Measurements from ENCODE around the gene C6orf132.
A peak's percentile ranks its signal among the peaks of the same experiment; 100 is the strongest.

C6orf132 gene

DNA sequence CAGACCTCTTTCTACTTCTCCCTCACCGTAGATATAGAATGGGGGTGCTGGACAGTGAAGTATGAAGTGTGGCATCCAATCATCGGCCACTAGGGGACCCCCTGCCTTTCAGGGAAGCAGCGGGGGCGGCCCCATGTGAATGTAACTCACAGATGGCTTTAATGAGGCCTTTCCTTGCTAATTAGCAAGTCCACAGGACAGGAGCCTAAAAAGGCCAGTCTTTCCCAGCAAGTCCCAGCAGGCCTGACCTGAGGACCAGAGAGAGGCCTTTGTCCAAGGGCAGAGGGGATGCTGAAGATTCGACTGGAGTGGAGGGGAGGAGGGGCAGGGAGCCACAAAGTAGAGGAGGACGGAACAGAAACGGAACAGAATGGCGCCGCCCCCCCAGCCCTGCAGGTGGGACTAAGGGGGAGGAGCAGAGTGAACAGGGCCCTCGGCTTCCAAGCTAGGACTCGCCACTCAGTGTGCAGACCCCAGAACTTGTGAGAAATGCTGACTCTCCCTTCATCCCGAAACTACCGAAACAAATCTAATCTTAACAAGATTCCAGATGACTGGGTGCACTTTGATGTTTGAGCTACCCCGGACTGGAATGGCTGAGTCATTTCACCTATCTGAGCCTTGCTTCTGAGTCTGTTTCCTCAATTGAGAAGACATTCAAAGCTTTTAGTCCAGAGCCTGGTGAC lies 5.8 kb downstream of the C6orf132 start:
- DNase-seq (ENCODE audit: low read depth), result peak; percentile 17

DNA sequence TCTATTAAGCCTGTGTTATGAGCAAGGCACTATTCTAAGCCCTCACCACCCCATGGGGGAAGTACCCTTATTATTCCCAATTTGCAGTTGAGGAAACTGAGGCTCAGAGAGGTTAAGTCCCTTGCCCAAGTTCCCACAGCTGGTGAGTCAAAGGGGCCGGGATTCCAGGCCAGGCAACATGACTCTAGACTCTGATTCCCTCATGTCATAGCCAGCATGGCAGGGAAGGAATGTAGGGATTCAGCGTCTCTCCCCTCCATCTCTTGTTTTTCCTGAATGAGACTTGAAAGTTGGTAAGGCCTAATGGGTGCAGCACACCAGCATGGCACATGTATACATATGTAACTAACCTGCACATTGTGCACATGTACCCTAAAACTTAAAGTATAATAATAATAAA lies 6.7 kb downstream of the C6orf132 start:
- no peak for DNase-seq (ENCODE audit: low read depth)

DNA sequence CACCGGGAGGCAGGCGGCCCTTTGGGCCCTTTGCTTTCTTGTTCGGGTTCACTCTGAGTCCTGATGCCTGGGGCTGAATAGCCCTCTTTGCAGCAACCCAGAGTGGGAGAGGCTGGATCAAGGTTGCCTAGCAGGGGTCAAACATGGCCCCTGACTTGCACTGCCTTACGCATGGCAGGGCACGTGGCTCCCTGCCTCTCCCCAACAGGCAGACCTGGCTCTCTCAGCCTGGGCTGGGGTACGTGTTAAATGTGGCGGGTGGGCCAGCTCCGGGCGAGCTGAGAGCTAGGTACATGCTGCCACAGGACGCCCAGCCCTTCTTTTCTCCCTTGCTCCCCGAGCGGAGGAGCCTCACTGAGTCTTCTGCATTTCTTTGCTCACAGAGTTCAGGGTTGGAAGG lies 7.3 kb downstream of the C6orf132 start:
- no peak for DNase-seq (ENCODE audit: low read depth)

DNA sequence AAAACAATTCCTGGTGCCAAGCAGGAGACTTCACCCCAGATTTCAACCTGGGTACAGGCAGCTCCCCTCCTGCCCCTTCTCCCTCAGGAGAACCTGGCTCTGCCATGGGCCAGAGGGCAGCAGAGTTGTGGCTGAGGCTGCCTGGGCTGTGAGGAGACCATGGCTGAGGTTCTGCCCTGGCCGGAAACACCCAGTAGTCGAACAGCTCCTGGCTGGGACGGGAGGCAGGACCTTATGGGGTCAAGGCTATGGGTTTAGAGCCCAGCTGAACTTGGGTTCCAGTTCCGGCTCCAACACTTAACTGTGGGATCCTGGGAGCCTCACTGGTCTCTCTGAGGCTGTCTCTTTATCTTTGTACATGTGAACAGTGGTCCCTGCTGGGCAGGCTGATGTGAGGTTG lies 8.5 kb downstream of the C6orf132 start:
- DNase-seq (ENCODE audit: low read depth), result no peak

DNA sequence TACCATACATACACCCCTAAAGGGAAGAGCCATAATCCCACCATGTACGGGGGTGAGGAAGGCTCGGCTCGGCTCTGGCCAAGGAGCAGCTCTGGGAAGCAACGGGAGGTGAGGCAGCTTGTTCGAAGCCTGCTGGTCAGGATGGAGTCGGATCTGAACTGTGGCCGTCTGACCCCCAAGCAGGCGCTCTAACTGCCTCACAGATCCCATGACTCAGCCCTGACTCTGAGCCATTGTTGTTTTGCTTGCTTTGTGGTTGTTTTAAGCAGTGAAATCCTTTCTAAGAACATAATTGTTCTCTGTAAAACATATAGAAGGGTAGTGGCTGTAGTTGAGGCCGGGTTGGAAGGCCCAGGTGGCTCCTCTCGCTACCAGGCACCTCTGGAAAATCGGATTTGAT lies 10.9 kb downstream of the C6orf132 start:
- no peak for DNase-seq (ENCODE audit: low read depth)

DNA sequence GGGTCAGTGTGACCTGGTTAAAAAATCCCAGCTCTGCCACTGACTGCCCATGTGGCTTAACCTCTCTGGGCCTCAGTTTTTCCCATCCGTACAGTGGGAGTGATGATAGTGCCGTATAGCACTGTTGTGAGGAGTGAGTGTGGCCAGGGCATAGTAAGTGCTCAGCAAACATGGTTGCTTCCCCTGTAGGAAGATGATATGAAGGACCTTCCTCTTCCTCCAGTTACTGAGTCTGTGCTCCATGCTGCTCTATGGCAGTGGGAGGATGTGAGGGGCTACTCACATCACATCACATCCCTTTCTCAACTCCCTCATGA lies 13.1 kb downstream of the C6orf132 start:
- DNase-seq (ENCODE audit: low read depth), result no peak

DNA sequence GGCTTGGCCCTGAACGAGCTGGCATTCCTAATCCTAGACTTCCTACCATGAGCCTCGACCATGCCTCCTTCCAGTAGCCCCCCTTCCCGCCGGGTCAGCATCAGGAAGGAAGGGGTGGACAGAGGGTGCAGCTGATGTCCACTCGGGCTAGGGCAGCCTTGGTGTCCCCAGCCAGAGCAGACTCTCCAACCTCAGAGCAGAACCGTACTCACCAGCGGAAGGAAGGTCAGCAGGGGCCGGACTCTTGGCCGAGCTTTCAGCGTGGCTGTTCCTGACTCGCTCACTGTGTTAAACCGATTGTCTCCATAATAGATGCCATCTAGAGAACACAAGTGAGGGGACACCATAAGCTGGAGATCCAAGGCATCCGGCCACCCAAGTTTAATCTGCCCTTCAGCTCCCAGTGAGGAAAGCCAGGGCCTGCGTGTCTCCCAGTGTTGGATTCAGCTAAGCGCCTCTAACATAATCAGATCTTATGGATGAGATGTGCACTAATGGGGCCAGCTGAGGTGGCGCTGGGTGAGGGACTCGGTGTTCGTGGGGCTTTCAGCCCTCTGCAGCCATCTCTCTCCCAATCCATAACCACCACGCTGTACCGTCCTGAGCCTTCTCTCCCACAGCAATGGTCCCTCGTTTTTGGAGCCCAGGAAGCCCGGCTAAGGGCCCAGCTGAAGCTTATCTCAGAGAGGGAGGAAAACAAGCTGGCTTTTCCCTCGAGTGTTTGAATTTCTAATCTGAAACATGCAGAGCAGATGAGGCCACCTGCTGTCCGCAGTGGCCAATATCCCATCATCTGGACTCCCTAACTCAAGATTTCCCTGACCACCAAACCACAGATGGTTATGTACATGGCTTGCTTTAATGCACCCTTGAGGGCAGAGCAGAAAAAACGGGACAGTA lies 13.7 kb downstream of the C6orf132 start:
- DNase-seq (ENCODE audit: low read depth), result no peak

DNA sequence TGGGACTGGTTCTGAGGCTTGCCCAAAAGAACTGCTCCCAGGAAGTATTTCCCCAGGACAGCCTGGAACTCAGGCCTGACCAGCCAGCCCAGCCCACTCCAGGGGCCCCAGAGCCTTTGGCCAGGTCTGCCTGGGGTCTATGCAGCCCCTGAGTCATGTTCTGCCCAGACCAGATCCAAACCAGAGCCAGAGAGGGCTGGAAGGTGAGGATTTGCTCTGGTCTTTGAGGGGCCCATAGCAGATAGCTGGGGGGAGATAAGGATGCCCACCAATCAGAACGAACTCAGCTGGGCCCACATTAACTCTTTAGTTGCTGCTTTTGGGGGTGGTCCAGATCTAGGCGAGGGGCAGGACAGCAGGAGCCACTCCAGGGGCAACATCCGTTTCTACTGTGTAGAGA lies 16.8 kb downstream of the C6orf132 start:
- DNase-seq (ENCODE audit: low read depth), result no peak

DNA sequence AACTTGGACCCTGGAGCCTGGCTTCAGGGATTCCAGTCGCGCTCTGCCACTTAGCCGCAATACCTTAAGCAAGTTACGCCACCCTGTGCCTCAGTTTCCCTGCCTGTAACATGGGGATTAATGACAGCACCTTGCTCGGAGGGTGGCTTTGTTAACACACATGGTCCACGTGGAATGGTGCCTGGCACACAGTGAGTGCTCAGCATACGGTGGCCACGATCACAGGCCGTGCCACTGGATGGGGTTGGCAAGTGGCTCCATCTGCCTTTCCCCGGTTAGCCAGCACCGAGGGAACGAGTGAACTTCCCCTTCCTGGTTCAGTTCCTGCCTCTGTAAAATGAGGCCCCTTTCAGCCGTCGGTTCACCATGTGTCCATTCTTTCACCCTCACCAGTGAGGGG lies 17.2 kb downstream of the C6orf132 start:
- DNase-seq (ENCODE audit: low read depth), result no peak

DNA sequence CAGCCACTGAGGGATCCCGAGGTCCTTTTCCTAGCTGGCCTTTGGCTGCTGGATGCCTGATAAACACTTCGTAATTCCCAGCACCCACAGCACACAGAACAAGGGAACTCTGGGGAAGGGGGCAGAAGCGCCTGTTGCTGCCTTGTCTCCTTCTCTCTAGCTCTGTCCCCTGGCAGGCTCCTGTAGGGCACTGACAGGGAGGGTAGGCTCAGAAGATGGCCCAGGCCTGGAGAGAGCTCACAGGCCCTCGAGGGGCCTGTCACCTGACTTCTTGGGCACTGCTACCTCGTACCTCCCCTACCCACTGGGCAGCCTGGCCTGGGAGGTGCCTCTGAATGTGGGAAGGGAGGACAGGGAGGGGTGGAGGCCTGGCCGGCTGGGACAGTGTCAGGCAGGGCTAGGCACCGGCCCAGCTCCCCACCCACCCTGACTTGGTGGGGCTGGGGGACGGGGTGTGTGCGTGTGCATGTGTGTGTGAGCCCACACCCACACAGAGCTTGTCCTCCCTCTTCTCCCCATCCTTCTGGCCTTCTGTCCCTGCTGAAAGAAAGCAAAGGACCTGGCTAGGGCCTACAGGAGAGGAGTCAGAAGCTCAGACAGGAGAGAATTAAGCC lies 18.1 kb downstream of the C6orf132 start:
- DNase-seq (ENCODE audit: low read depth), result no peak

DNA sequence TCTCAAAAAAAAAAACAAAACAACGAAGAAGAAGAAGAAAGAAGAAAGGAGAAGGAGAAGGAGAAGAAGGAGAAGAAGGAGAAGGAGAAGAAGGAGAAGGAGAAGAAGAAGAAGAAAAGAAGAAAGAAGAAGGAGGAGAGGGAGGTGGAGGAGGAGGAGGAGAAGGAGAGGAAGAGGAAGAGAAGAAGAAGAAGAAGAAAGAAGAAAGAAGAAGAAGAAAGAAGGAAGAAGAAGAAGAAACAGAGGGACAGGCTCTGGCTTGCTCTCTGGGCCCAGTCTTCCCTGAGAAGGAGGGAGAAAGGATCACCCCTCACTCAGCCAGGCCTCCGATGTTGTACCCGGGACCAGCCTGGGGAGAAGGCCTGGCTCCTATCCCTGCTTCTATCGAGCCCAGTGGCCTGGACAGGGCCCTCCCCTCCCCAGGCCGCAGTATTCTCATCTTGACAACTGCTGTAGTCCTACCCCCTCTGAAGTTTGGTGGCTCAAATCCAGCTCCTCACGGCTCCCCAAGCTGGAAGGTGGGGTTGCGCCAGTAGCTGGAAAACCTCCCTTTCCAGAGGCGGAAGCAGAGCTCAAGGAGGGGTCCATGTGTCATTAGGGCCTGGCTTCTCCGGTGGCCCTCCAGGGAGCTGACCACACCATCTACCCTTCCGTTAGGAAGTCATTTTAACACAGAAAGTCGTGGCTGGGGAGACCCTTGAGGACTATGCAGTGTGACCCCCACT lies 18.9 kb downstream of the C6orf132 start:
- no peak for DNase-seq (ENCODE audit: low read depth)

DNA sequence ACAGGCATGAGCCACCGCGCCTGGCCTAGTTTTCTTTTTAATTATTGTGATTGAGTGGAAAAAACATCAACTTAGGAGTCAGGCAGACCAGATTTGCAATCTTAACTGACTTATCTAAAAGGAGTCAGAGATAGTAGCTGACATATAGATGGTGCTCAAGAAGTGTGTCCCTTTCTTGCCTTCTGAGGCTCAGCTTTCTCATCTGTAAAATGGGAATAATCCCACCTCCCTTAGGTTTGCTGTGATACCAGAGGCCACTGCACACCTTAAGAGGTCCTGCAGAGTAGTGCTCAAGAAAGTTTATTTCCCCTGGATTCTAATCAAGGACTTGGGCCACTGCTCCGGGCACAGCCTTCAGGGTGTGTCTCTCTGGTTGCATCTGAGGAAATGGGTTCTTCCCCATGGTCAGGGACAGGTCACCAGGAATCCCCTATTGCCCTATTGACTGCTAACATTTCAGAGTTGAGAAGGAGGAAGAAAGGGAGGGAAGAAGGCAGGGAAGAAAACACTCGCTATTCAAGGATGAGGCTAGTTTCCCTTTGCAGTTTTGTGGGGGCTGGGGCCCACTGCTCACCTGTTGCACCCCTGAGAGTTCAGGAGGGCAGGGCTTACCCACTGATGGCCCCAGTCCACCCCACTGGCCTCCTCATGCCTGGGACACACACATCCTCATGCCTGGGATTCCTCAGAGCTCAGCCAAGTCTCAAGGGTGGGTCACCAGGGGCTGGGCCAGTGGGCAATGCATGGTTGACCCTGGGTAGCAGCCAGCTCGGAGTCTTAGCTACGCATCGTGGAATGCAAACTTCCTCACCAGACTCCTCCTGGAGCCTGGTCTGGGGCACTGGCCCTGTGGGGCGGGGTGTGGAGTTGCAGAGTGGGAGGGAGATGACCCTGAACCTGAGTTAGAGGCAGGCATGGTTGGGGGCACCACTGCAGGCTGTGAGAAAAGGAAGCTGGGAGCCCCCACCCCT lies 21.2 kb downstream of the C6orf132 start:
- no peak for DNase-seq (ENCODE audit: low read depth)

DNA sequence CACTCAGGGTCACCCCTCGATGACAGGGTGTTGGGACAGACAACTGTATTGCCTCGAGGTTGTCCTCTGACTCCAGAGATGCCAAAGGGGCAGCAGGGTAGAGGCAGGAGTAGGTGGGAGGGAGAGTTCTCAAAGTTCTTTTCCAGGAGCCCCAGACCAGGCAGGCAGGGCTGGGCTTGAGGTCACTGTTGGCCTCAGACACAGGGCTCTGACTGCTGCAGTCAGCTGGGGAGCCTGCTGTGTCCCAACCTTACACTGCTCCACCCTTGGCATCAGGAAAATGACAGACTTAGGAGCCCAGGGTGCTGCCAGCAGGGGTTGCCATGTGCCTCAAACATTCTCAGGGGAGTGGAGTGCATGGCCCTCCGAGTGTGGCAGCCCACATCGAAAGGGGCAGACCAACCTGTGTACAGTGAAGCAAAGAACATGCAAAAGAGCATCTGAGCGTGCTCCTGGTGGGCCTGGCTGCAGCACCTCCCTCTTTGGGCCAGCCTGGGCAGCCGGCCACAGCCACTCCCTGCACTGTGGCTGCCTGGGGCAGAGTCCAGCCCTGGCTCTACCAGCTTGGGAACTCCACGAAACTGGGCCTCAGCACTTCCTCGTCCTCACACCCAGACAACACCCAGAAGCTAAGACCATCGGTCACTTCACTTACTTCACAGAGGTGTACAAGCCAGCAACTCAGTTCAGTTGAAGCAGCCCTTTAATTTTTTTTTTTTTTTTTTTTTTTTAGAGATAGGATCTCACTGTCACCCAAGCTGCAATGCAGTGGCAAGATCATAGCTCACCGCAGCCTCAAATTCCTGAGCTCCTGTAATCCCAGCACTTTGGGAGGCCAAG lies 24.0 kb downstream of the C6orf132 start:
- DNase-seq (ENCODE audit: low read depth), result no peak

DNA sequence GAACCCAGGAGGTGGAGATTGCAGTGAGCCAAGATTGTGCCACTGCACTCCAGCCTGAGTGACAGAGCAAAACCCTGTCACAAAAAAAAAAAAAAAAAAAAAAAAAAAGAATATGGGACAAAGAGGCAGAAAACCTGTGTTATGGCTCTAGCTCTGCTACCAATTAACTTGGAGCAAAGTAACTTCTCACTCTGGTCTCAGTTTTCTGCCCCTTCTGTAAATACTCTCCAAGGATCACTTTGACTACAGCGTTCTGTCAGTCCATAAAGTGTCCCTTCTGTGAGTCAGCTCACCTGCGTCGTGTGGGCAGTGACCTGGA lies 24.6 kb downstream of the C6orf132 start:
- DNase-seq (ENCODE audit: low read depth), result no peak

DNA sequence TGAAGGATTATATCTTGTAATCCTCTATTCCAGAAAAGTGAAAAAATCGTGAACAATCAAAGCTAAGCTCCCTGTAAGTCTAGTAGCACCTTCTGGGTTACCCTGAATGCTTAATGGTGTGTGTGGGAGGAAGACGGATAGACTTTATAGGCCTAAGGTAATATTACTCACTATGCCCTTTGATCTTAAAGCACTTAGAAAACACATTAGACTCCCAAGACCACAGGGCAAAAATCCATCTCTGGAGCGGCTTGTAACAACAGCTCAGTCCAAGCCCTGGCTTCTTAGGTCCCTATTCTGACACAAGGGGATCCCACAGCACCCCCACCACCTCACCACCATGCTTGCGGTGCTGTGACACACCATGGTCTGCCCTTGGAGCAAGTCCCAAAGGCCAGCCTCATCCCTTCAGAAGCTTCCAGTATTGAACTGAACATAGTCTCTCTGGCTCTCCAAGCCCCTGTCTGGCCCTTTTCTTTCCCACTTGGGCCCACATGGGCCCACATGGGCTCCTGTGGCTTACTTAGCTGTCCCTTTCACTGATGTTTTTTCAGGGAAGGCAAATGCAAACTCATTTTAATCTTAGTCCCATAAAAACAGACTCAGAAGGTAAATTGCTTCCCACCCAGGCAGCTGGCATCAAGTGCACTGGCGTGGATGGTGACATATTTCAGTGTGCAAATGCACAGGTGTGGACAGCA lies 28.3 kb downstream of the C6orf132 start:
- DNase-seq (ENCODE audit: low read depth), result no peak

DNA sequence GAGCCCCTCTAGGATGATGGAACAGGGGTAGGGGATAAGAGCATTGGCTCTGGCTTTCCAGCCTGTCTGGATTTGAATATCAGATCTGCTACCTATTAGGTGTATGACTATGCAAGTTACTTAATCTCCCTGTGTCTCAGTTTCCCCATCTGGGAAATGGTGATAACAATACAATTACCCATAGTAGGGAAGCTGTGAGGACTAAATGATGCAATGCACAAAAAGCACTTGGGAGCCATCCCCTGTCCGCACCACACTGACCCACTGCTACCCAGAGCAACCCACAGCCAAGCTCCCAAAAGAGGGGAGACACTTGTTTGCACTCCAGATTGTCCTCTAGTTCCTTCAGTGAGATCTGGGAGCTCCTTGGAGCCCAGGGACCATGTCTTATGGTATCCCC lies 30.1 kb downstream of the C6orf132 start:
- DNase-seq (ENCODE audit: low read depth), result no peak

DNA sequence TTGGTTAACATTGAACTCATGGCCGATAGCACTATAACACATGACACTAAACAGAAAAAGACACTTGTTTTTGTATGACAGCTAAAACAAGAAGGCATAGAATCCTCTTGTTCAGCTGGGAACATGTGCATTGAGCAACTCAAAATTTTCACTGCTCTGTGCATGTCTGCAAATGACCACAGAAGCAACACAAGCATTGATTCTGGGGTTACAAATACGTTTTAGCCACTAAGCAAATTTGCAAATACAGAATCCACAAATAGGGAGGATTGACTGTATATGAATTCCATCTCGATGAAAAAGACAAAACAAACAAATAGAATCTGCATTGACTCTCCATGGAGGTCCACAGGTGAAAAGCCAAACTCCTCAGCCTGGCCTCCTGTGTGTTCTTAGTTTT lies 31.7 kb downstream of the C6orf132 start:
- no peak for DNase-seq (ENCODE audit: low read depth)

DNA sequence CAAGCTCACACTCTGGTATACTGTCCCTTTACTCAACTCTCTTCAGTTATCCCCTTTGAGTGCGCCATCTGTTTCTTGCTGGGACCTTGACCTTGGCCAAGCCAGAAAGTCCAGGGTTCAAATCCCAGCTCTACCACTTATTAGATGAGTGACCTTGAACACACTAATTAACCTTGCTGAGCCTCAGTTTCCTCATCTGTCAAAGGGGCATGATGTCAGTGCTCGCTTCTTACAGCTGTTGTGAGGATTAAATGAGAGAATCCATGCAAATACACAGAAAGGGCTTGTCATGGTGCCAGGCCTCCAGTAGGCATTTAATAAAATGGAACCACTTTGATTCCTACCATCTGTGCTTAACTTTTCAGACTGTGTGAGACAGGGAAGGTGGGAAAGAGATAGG lies 34.3 kb downstream of the C6orf132 start:
- no peak for DNase-seq (ENCODE audit: low read depth)

DNA sequence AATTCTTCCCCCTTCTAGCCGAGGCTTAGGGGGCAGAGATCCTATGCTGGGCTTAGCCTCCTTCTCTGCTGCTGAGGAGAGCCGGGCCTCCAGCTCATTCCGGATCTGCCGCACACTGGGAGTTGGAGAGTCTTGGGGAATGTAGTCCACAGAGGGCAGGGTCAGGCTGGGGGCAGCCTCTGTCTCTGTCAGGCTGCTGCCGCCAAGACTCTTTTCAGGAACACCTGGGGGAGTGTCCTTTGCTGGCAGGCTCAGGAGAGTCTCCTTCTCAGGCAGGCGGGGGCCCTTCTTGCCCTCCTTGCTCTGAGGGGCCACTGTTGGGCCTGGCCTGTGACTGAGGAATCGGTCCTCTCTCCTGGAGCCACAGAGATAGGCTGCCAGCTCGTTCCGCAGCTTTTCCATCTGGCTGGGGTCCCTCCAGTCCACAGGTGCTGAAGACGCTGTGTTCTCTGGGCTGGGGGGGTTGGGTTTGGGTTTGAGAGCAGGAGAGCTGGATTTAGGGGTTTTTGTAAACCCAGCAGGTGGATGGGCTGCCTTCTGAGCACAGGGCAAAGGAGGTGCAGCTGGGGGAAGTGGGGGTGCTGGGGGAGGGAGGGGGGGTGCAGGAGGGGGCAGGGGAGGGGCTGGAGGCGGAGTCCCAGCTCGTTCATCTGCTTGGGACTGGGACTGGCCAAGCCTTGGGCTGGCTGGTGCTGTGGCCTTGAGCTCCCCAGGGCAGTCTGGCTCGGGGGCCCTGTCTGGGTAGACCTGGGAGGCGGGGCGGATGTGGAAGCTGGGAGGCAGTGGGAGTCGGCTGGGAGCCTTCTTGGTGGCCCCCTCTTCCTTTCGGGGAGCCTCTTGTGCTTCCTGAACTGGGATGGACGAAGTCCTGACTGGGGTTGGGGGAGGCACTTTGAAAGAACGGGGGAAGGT lies 36.1 kb downstream of the C6orf132 start:
- DNase-seq (ENCODE audit: low read depth), result no peak
